Measurements from ENCODE around the gene PHF13. TPM values are rescaled to one million over a fixed set of nuclear protein-coding genes. Genes with fewer than 3 reads are reported as not detected.

The PHF13 gene
- total and polyA plus RNA-seq, 2 donors (not counting 3 experiments of a cell fraction or from before 2014, with no cell fraction given), result 5.6 to 18.6 TPM

DNA sequence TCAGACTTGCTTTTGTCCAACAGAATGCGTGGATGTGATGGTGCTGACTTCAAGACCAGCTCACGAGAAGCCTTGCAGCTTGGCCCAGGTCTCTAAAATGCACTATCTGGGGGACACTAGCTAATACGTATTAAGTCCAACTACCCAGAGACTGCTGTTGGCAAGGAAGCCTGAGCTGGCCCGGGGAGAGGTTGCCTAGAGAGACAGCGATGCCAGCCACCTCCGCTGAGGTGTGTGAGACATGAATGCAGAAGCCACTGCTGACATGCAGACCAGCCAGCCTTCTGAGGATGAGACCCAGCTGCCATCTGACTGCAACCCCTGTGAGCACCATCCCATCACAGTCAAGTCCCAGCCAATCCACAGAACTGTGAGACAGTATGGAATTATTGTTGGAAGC, 43.6 kb downstream of the PHF13 start:
- Histone ChIP-seq H3K9me1 (replicated peaks; ENCODE audit: control insufficient read depth, extremely low read depth, insufficient read depth, low read length) (no peaks in the 10 kb centered on the region), H3K4me3 (replicated peaks in 1 of 3; ENCODE audit: insufficient read depth in 1 of 3, low read depth in 1 of 3, low read length in 3 of 3) (no peak overlapping the region), H2AFZ (ENCODE audit: low read depth, low read length) (no peak overlapping the region), H3K4me1 (ENCODE audit: control insufficient read depth, extremely low read depth, insufficient read depth, low read length) (no peaks in the 10 kb centered on the region), H3K36me3 (ENCODE audit: control insufficient read depth in 2 of 2, extremely low read depth in 1 of 2, insufficient read depth in 2 of 2, low read length in 2 of 2) (peaks cover 0 to 13% of the 10 kb centered on the region in 2 experiments), H3K27me3 (ENCODE audit: control insufficient read depth in 2 of 2, insufficient read depth in 2 of 2, low read length in 2 of 2) (no peaks in the 10 kb centered on the region), H3K27ac (ENCODE audit: insufficient read depth, low read depth, low read length) (no peak overlapping the region), H3K79me2 (ENCODE audit: control insufficient read depth, insufficient read depth, low read length) (peaks cover 2% of the 10 kb centered on the region), H3K9ac (replicated peaks; ENCODE audit: extremely low read depth, insufficient read depth, low read length) (no peak overlapping the region), H3K4me2 (ENCODE audit: insufficient read depth, low read length) (no peak overlapping the region), H3K9me3 (replicated peaks; ENCODE audit: control insufficient read depth, insufficient read depth, low read length) (no peaks in the 10 kb centered on the region), H4K20me1 (replicated peaks; ENCODE audit: control insufficient read depth, extremely low read depth, insufficient read depth, low read length) (peaks cover 5% of the 10 kb centered on the region)
- intact Hi-C loops (cut with micrococcal nuclease), result no loop called here
- BruUV-seq (replicated peaks), result no TSS peak
- POLR2A ChIA-PET, result no interaction called here
- dilution Hi-C loops (cut with MboI; ENCODE audit: extremely low pct_ligation_motif_present, low sequenced_read_pairs), result no loop called here
- TF ChIP-seq GATA2 (IDR thresholded peaks at IDR 0.05; ENCODE audit: insufficient read depth, insufficient read length, low read depth, low read length) (no peak), POLR2AphosphoS5 (IDR thresholded peaks at IDR 0.05; ENCODE audit: insufficient read depth, low read depth, low read length) (no peak), MYC (IDR thresholded peaks at IDR 0.05; ENCODE audit: low read depth, low read length) (no peak), FOS (IDR thresholded peaks at IDR 0.05; ENCODE audit: borderline replicate concordance, insufficient read depth, low read length) (no peak), MAX (IDR thresholded peaks at IDR 0.05; ENCODE audit: insufficient read depth, insufficient read length) (no peak), POLR2A (IDR thresholded peaks at IDR 0.05; ENCODE audit: low read depth, low read length) (no peak), JUN (IDR thresholded peaks at IDR 0.05; ENCODE audit: borderline replicate concordance, insufficient read depth, insufficient read length, low read depth) (no peak), EZH2 (IDR thresholded peaks at IDR 0.05; ENCODE audit: borderline replicate concordance, low read depth, low read length, severe bottlenecking) (no peak)
- TF ChIP-seq, protein P1, sequence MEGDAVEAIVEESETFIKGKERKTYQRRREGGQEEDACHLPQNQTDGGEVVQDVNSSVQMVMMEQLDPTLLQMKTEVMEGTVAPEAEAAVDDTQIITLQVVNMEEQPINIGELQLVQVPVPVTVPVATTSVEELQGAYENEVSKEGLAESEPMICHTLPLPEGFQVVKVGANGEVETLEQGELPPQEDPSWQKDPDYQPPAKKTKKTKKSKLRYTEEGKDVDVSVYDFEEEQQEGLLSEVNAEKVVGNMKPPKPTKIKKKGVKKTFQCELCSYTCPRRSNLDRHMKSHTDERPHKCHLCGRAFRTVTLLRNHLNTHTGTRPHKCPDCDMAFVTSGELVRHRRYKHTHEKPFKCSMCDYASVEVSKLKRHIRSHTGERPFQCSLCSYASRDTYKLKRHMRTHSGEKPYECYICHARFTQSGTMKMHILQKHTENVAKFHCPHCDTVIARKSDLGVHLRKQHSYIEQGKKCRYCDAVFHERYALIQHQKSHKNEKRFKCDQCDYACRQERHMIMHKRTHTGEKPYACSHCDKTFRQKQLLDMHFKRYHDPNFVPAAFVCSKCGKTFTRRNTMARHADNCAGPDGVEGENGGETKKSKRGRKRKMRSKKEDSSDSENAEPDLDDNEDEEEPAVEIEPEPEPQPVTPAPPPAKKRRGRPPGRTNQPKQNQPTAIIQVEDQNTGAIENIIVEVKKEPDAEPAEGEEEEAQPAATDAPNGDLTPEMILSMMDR (IDR thresholded peaks at IDR 0.05; ENCODE audit: extremely low read depth in 1 of 2, insufficient read depth in 1 of 2, low read depth in 1 of 2, low read length in 2 of 2), result no peak
- CTCF ChIA-PET, result interaction anchor here (1.0 kb wide), 1 partner anchor 11 kb away, joined by 4 read pairs; no protein-coding TSS in a partner anchor
- DNase-seq (ENCODE audit: low read depth, low spot score), result no peak
- FAIRE-seq, result no peak
